ENCODE data around the gene NTS. TPM values are rescaled to one million over a fixed set of nuclear protein-coding genes. Genes with fewer than 3 reads are reported as not detected.

Gene NTS, protein sequence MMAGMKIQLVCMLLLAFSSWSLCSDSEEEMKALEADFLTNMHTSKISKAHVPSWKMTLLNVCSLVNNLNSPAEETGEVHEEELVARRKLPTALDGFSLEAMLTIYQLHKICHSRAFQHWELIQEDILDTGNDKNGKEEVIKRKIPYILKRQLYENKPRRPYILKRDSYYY
- polyA plus RNA-seq (ENCODE audit: insufficient read length in 3 of 3): 1 to 10 TPM; 4.4 to 6.8 (median 6.6) TPM

DNA sequence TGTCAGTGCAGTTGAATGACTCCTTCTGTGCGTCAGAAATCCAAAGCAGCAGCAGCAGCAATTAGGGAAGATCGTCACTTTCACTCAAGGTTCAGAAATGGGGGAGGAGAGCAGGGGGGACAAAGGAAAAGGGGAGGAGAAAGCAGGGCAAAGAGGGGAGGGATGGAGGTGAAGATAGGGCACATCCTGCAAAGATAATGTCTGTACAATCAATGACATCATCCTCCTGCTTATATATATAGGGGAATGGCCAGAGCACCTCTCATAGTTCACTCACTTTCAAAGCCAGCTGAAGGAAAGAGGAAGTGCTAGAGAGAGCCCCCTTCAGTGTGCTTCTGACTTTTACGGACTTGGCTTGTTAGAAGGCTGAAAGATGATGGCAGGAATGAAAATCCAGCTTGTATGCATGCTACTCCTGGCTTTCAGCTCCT lies at the start of gene NTS:
TSS of gene NTS (plus strand) at position 265 of the 431 bp plus-strand sequence. CDS start at position 374, 109 bp downstream.
- no peak for DNase-seq (ENCODE audit: low read depth in 3 of 3, low spot score in 2 of 3)

DNA sequence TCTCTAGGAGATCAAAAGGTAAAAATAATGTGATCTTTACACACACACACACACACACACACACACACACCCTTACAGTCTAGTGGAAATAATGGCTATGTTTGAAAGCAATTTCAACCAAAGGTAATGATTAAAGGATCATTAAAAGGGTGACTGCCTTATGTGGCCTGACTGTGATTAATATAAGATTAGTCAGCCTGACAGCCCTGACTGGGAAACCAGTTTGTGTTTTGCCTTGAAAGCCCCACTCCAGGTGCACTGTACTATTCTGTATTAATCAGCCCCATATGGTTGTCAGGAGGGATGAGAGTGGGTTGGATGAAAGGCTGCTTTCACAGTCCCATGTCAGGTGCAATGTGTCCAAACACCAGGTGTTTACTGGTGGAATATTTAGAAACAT lies 48.3 kb upstream of the NTS start:
- no peak for DNase-seq (ENCODE audit: low read depth in 3 of 3, low spot score in 2 of 3)

DNA sequence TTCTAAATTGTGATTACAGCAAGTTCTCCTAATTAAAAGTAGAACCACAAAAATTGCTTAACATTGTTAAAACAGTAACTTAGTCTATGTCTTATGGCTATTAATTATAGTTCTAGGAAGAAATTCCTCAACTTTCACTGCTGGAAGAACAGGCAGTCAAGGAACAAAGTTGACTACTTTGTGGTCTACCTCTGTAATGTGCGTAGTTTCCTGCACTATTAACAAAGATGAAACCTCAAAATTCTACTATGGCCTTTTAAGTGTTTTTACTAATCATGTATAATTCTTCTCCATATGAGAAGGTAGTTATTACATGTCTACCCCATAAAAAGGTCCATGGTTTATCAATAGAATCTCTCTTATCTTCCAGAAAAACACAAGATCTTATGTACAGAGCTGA lies 45.5 kb upstream of the NTS start:
- DNase-seq (ENCODE audit: low read depth in 3 of 3, low spot score in 2 of 3): no peak

DNA sequence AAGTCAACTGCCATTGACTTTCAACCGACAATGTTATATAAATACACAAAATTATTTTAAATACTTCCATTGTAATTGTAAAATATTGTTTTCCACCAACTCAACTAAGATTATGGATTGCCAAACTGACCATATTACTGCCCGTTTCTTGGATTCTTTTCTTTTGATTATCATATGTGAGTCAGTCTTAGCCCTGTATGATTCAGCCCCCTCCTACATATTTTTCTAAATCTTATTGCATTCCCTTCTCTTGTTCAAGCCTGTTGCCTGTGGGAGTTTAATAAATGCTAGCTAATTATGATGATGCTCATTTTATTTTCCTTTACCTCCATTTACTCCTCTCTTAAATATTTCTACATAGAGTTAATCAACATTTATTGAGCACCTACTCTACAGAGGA lies 44.7 kb upstream of the NTS start:
- no peak for DNase-seq (ENCODE audit: low read depth in 3 of 3, low spot score in 2 of 3)

DNA sequence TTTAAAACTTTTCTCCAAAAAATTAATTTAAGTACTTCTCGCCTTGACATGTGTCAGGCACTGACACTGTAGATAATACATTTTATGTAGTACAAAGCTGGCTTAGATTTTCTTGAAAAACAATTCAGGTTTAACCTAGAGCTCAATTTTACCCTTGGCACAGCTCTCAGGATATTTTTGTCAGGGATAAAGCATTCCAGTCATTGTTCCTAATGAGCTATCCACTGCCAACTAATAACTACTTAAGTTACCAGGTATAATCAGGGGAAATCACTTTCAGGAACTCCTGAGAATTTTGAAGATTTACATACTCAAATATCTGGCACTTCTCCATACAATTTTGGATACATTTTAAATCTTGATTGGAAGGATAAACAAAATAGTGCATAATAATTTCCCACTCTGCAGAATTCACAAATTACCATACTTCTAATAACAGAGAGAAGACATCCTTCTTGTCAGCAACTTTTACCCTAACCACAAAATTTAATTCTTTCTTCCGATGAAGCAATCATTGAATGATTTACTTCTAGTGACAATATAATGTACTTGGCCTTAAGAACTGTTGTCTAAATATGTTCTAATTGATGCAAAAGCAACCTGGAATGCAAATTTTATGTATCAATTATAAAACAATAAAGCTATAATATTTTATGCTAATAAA lies 42.6 kb upstream of the NTS start:
- DNase-seq (ENCODE audit: low read depth in 3 of 3, low spot score in 2 of 3): no peak

DNA sequence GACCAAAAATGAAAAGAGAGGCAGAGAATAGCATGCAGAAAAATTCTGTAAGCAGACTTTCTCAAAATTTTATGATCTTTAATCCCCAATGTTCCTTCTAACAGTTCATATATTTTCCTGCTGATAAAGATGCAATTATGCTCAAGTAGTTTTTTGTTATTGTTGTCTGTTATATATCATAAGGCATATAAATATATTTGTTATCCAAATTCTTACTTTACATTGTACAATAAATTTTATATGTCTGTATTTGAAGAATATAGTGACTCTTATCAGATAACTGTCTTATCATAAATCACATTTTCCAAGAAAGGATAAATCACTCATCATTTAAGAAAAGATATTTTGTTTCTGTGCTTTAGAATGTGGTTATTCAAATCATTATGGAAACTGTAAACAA lies 40.5 kb upstream of the NTS start:
- DNase-seq (ENCODE audit: low read depth in 3 of 3, low spot score in 2 of 3): no peak

DNA sequence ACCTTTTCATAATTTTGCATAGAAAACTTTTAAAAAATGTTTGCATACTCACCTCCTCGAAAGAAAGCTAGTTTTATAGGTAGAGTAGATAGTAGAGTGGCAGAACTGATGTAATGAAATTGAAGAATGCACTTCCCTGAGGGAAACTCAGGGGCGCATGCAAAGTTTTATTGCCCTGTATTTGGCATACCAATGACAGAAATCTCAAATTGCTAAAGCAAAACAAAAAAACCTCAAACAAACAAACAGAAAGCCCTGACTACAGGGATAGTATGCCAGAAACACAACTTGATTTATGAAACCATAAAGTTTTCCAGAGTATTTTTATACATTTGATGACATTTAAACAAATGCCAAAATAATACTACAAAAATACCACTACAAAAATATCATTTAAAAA lies 39.7 kb upstream of the NTS start:
- no peak for DNase-seq (ENCODE audit: low read depth in 3 of 3, low spot score in 2 of 3)

DNA sequence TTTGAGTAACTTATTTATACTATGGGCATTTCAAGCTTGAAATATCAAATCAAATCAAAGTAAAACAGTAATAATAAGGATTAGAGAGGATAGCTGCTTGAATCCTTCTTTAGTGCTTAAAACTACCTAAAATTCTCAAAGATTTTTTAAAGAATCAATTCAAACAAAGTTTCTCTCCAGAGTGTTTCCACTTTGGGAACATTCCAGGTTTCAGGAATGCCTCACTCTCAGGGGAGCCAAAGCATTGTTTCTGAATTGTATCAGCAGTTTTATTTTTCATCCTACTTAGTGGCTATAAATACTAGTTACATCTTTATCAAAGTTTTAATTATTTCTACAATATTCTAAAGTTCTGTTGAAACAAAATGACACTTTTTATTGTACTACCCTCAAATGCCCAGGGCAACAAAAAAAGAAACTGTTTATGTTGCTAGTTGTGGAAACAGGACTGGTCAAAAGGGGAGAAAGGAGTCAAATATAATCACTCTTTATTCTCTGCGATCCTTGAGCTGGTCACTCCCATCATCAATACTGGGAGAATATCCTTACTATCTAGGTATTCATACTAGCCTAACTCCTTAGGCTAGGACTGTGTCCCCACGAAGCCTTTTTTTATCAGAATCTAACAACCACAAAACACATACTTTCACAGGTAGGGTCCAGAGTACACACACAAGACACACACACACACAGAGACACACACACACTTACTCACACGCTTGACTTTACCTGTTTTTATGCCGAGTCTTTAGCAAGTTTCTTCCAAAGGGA lies 38.5 kb upstream of the NTS start:
- DNase-seq (ENCODE audit: low read depth in 3 of 3, low spot score in 2 of 3): peak; percentile 38 to 53 (median 42)

DNA sequence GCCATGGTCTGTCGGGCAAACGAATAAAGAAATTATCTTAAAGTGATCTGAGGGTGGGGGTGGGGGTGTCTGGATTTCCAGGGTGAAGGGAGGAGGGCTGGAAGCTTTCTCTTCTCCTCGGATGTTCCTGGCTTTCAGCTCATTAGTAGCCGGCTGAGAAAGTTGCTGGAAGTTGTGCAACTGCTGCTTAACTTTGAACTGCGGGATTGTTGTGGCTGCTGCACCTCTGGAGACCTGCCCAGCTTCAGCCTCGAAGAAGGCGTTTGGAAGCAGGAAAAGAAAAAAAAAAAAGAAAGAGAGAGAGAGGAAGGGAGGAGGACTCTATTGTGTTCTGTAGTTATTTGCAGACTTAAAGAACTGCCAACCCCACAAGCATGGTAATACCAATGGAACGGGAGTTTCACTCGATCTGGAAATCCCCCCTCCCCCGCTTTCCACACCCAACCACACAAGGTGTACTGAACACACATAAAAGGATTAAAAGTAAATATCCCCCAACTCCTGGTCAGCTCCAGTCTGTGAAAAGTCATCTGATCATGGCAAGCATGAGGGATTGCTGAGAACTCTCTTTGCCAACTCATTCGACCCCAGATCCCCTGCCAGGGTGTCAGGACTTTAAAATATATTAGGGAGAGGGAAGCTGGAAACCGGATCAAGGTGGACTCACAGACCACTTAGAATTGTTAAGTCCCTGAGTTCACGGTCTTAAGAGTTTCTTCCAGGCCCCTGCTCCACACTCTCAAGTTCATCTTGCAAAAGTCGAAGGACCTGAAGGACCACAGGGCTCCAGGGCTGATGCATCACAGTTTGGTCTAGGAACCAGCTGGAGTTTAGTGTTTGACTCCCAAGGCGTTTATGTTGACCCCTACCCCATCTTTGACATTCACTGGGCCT lies 37.7 kb upstream of the NTS start, which contains the start of gene RASSF9:
TSS of gene RASSF9 (minus strand) at position 213 of the 894 bp plus-strand sequence. CDS start at position 5, 208 bp downstream.
- DNase-seq (ENCODE audit: low read depth in 3 of 3, low spot score in 2 of 3): peak in 1 of 3 donors; percentile 44

DNA sequence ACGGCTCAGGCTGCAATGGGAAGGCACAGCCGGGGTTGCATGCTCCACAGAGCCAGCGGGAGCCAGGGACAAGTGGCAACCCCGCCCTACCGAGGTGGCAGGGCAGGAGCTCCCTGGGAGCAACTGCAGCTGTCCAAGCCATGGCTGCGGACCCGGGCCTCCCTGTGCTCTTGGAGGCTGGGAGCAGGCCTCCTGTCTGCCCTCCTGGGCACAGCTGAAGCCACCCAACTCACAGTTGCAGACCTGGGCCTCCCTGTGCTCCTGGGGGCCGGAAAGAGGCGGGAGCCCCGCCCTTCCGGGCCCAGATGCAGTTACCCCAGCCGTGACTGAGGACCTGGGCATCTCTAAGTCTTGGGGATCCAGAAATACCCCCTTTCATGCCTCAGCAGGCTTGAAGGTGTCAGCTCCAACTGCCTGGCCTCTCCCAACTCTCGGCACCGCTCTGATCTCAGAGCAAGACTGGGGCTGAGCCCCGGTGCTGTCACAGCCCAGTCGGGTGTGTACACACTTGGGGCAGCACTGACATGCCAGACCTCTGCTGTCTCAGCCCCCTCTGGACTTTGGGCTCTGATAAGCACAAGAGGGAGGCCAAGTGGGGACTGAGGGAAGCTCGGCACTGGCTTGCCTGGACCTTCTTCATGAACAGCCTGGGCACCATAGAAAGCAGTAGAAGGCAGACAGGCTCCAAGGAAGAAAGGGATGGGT lies 30.3 kb upstream of the NTS start:
- no peak for DNase-seq (ENCODE audit: low read depth in 3 of 3, low spot score in 2 of 3)

DNA sequence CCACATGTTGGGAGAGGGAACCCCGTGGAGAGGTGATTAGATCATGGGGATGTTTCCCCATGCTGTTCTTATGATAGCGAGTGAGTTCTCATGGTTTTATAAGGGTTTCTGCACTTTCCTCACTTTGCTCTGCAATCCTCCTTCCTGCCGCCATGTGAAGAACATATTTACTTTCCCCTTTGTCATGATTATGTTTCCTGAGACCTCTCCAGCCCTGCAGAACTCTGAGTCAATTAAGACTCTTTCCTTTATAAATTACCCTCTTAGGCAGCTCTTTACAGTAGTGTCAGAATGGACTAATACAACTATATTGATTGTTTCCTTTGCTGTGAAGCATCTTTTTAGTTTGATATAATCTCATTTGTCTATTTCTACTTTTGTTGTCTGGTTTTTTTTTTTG lies 24.8 kb upstream of the NTS start:
- no peak for DNase-seq (ENCODE audit: low read depth in 3 of 3, low spot score in 2 of 3)

DNA sequence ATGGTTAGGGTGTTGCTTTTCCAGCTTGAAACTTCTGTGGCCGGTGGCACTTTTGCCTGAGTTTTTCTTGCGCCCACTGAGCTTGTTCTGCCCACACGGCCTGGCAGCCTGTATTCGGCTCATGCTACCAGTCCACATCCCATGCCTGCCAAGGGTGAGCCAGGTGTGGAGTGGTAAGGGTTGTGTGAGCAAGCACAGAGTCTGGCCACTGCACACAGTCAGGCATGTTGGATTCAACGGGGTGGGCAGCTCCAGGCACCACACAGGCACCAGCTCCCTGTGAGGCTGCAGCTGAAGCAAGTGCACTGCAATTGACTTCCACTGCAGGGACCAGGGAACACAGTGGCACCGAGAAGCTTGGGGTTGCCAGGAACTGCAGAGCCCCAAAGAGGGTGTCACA lies 18.8 kb upstream of the NTS start:
- DNase-seq (ENCODE audit: low read depth in 3 of 3, low spot score in 2 of 3): no peak

DNA sequence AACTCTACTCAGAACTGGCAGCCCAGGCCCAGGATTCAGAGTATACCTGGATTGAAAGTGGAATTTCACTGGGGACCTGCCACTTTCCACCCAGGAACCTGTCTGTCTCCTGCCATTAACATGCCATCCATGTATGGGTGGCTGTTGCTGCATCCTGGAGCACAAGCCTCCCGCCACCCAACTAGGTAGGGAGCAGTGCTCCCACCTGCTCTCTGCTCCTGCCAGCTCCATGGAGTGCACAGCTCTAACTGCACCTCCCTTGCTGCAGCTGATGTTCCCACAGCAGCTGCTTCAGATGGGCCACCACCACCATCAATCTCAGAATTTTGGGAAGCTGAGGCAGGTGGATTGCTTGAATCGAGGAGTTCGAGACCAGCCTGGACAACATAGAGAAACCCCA lies 17.1 kb upstream of the NTS start:
- DNase-seq (ENCODE audit: low read depth in 3 of 3, low spot score in 2 of 3): no peak

DNA sequence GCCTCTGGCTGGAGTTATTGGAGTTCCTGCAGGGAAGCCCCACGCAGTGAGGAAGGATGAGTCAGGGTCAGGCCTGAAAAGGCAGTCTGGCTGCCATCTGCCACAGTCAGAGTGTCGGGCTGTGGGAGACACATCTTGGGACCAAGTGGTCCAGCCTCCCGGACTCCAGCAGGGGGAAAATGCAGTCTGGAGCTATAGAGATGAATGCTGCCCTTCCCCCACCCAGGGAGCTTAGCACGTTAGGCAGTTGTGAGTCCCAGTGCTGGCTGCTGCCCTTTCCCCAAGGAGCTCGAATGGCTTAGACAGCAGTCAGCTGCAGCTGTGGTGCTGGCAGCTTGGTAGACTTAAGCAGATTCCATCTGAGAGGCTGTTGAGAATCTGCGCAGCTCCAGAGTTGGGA lies 8.2 kb upstream of the NTS start:
- DNase-seq (ENCODE audit: low read depth in 3 of 3, low spot score in 2 of 3): no peak

DNA sequence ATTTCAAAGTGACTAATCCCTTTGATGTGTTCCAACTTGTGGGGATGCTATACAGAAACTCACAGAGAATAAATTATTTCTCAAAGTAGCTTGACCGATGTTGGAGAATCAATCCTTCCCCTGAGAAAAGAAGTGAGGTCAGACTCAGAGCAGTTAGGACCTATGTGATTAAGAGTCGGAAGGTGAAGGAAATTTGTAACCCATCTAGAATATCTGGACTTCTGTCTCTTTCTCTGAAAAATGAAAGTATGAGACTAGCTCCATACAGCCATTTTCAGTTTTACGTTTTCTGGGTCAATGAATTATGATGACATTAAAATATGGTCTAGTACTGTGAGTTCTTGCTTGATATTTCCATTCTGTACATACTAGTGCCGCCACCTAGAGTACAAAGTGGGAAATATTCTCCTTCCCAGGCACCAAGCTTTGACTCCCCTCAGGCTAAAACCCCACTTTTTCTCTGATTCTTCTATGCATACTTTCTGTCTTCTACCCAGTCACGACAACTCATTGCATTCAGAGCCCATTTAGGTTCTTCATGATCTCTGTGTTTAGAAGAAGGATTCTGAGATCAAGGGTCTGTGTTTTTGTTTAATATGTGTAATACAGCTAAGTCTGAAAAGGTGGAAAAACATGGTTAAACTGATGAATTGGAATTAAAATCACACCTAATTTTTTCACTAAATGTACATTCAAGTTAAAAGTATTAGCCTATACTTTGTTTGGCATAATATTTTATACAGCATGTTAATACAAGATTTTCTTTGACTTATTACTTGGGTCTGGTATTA lies 6.9 kb upstream of the NTS start:
- peak; percentile 41 to 57 (median 45) for DNase-seq (ENCODE audit: low read depth in 3 of 3, low spot score in 2 of 3)

DNA sequence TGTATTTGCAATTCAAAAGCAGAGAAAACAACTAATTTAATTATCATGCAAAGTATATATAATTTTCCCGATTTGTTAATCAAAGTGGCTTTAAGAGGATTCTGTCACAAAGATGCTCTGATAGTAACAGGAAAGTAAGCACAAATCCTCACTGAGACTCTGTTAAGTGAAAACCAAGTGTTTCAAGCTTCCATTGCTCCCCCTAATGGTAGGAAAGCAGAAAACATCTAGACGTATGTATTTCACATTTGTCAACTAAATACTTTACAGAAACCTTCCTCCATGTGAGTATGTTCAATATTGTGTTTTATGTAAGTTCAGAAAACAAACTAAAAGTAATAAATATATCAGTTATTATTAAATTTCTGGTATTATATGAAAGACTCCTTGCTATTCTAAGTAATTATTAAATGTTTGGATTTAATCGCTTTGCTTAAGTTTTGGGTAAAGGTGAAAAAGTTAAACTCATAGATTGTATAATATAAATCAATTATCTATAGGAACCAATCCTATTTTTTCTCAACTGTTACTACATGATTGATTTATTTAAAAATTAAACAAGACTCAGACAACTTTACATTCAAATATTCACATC lies 1.5 kb upstream of the NTS start:
- DNase-seq (ENCODE audit: low read depth in 3 of 3, low spot score in 2 of 3): peak in 2 of 3 donors; percentile 31 to 33

DNA sequence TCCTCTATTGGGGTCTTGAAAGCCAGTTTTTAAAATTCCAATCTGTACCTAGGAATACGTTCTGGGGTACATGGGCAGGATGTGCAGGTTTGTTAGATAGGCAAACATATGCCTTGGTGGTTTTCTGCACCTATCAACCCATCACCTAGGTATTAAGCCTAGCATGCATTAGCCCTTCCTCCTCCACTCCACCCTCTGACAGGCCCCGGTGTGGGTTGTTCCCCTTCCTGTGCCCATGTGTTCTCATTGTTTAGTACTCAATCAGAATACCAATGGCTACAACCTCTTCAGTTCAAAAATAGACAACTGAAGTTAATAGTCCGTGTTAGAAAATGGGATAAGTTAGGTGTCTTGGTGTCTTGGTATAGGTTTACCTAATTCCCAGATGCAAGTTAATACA lies 3.4 kb downstream of the NTS start:
- DNase-seq (ENCODE audit: low read depth in 3 of 3, low spot score in 2 of 3): no peak

DNA sequence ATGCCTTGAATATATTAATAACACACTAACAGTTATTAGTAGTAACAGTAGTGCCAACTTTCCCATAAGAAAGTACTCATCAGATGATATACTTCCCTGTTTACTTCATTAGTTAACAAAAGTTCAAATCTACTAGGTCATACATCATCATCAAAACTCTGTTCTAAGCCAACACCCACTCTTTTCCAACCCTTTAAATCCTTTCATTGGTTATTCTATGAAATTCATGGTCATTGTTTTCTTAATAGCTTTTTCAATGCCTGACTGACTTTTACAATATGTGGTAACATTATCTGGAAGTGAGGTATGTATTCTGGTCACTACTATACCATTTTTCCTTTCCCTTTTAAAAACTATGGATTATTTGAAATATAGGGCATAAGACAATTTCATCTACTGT lies 9.7 kb downstream of the NTS start:
- DNase-seq (ENCODE audit: low read depth in 3 of 3, low spot score in 2 of 3): no peak

DNA sequence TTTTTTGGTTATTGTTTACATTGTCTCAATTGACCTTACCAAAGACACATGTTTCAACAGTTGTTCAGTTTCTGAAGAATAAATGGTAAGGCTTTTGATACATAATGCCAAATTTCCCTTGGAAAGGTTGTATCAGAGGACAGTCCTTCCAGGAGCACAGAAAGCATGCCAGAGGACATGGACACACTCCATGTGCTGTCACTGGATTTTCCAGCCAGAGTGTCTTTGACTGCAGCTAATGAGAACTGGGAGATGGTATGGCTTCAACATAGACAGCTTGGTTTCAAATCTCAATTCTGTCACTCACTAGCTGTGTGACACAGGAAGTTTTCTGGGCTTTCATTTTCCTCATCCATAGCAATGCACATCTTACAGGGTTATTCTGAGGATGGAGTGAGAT lies 20.6 kb downstream of the NTS start:
- no peak for DNase-seq (ENCODE audit: low read depth in 3 of 3, low spot score in 2 of 3)
